Suppressor macrophage treated with lipopolysaccharide for 1 hour (primary cell): Measurements from ENCODE around the gene FAM200B.
"Not testable (repeated sequence)": the region's sequence is repeated elsewhere in the genome, so short reads cannot be mapped to it uniquely, and the experiment has no call there.

Experiments used
- DNase-seq, 3 donors: peaks; one replicate each; pipeline ENCODE4 v3.0.0-alpha.2; 2020 to 2022

The FAM200B gene

GRCh38 chr4:15696866-15697265 is 15.2 kb downstream of the FAM200B start:
- no peak for DNase-seq

DNA sequence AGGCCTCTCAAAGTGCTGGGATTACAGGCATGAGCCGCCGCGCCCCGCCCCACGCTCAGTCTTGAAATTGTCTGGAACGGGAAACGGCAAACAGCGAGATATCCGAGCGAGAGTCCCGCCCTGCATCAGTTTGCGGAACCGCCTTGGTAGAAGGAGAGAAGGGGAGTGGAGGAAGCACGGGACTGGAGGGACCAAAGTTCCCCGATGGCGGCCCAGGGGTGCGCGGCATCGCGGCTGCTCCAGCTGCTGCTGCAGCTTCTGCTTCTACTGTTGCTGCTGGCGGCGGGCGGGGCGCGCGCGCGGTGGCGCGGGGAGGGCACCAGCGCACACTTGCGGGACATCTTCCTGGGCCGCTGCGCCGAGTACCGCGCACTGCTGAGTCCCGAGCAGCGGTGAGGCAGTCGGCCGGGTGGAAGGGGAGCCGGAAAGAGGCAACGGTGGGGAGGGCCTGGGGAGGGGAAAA is 21.3 kb downstream of the FAM200B start, which contains the start of gene BST1:
Gene BST1, plus strand, starts transcription at position 125 of the 463 bp plus-strand sequence. Its CDS starts 80 bp downstream, at position 205.
- peak; percentile 89 to 92 (median 91) for DNase-seq

DNA sequence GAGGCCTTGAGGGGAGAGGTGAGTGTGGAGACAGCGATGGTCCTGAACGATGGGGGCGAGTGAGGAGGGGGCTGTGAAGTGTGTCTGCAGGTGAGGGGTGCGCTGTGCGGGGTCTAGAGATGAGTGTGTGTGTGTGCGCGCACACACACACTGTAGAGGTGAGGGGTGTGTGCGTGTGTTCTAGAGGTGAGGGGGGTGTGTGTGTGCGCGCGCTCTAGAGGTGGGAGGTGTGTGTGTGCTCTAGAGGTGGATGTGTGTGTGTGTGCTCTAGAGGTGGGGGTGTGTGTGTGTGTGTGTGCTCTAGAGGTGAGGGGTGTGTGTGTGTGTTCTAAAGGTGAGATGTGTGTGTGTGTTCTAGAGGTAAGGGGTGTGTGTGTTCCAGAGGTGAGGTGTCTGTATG is 21.8 kb downstream of the FAM200B start:
- no peak for DNase-seq

- no peak for DNase-seq
Observed at GRCh38 chr4:15704129-15704528, 22.5 kb downstream of the FAM200B start.

GRCh38 chr4:15706646-15707362 is 25.2 kb downstream of the FAM200B start:
- DNase-seq, result no peak

- no peak for DNase-seq
Observed at GRCh38 chr4:15707363-15707715, 25.7 kb downstream of the FAM200B start.

GRCh38 chr4:15711762-15712161 is 30.1 kb downstream of the FAM200B start:
- DNase-seq, result no peak

GRCh38 chr4:15712214-15712613 is 30.6 kb downstream of the FAM200B start:
- no peak for DNase-seq

DNA sequence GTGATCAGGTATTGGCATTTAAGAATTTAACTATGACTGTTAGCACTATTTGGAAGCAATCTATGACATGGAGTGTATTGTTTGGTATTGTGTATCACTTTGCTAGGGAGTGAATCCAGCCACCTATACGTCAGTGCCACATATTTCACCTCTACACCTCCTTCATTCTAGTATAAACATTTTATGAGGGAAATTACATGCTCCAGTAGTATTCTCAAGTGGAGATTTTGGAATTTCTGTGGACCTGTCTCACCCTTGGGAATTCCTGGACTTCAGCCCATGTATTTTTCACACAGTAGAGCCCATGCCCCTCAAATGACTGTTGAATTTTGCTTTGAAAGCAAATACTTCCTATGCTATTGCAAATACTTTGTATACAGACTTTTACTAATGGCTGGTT is 32.5 kb downstream of the FAM200B start:
- DNase-seq, result no peak

GRCh38 chr4:15714646-15715435 is 33.2 kb downstream of the FAM200B start:
- DNase-seq, result no peak

- no peak for DNase-seq
Observed at GRCh38 chr4:15716115-15716514, 34.5 kb downstream of the FAM200B start.

GRCh38 chr4:15717086-15717485 is 35.5 kb downstream of the FAM200B start:
- peak; percentile 9 to 35 (median 25) for DNase-seq

- no peak for DNase-seq
Observed at GRCh38 chr4:15717657-15718416, 36.2 kb downstream of the FAM200B start.

DNA sequence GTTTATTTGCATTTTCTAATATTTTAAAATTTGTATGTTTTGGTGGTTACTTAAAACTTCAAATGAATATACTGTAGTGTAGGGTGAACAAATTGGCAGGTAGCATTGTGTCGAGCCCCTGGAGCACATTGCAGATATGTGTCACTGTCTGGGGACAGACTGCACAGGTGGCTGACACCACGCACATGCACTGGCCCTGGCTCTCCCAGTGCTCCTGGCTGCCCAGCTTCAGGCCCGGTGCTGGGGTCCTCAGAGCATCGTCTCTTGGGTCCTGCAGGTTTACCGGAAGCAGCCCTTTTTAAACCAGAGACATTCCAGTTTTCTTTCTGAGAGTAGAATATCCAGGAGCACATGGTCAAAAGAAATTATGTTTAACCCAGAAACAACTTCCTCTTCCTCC is 36.8 kb downstream of the FAM200B start:
- no peak for DNase-seq

- no peak for DNase-seq
Observed at GRCh38 chr4:15718959-15719358, 37.3 kb downstream of the FAM200B start.

- DNase-seq, result peak; percentile 70 to 73 (median 70)
Observed at GRCh38 chr4:15719506-15719905, 37.9 kb downstream of the FAM200B start.

DNA sequence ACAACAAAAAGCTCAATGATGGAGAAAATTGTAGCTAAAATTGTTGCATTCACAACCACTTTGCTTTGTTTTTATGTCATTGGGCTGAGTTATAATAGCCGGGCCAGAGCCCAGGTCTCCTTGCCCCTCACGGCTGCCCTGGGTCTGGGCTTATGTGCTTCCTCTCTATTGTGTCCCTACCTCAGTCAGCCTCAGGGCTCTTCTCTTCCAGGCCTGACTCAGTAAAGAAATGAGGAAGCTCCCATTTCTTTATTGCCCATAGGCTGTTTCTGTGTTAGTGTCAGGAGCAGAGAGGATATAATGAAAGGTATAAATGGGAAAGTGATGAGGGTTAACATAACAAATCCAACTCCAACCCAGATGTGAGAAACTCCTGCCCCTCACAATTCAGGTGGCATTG is 39.2 kb downstream of the FAM200B start:
- peak; percentile 53 to 57 (median 55) for DNase-seq

DNA sequence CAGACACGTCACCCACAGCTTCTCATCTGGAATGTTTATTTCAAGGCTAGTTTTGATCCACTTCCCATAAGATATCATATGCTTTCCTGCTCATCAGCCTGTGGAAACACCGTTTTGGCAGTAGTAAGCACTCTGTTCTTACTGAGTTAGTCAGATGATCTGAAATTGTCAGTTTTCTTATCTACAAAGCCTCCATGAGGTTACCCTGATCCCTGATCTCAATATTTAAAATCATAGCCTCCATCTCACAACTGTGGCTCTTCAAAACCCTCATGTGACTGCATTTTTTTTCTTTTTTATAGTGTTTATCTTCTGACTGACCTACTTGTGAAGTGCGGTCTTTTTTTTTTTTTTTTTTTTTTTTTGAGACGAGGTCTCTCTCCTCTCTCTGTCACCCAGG is 44.0 kb downstream of the FAM200B start:
- DNase-seq, result no peak

DNA sequence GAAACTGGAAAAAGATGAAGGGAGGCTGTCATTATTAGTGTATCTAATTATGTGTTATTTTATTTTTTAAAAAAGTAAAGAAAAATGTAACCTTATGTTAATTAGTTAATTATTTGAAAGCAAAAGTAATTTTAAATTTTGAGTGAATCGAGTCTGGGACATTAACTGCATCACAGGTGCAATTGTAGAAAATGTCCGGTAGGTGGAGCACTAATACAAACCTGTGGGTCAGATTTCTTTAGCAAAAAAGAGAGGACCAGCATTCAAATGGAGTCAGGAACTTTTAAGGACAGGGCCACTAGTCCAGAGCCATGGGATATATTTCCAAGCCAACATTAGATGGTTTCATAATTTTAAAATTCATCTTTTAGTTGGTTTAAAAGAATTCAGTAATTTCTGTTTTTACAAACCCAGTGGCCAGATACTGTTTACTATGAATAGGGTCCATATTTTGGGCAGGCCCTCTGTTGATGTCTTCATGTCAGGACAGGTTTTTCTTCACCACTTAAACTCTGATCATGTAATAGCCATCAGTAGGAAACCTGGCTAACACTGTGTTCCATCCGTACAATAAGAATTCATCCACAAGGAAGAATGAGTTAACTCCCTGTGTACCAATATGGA is 48.4 kb downstream of the FAM200B start:
- DNase-seq, result peak; percentile 67 to 83 (median 78)

DNA sequence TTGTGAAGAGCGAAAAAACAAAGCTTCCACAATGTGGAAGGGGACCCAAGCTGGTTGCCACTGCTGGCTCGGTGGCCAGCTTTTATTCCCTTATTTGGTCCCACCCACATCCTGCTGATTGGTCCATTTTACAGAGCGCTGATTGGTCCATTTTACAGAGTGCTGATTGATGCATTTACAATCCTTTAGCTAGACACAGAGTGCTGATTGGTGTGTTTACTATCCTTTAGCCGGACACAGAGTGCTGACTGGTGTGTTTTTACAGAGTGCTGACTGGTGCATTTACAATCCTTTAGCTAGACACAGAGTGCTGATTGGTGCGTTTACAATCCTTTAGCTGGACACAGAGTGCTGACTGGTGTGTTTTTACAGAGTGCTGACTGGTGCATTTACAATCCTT is 51.4 kb downstream of the FAM200B start:
- not testable (repeated sequence) for DNase-seq

GRCh38 chr4:15735536-15735935 is 53.9 kb downstream of the FAM200B start:
- DNase-seq, result no peak

- no peak for DNase-seq
Observed at GRCh38 chr4:15736514-15737050, 55.0 kb downstream of the FAM200B start.

- no peak for DNase-seq
Observed at GRCh38 chr4:15737255-15737654, 55.6 kb downstream of the FAM200B start.
